BLaER1 (cell line): ENCODE measurements around the gene ALDOC.

Experiments
- H3K27ac ChIP-seq: shearing (Covaris generic); formaldehyde crosslinking; 2 replicates; pipeline ENCODE4 v1.8.1; 2022
- H3K27me3 ChIP-seq: shearing (Covaris generic); formaldehyde crosslinking; 2 replicates; pipeline ENCODE4 v1.8.1; 2022
- H3K36me3 ChIP-seq: shearing (Covaris generic); formaldehyde crosslinking; 2 replicates; pipeline ENCODE4 v1.8.1; 2022
- H3K4me1 ChIP-seq: shearing (Covaris generic); formaldehyde crosslinking; 2 replicates; pipeline ENCODE4 v1.8.1; 2022
- H3K4me2 ChIP-seq: shearing (Covaris generic); formaldehyde crosslinking; 2 replicates; pipeline ENCODE4 v1.8.1; 2022
- H3K4me3 ChIP-seq: shearing (Covaris generic); formaldehyde crosslinking; 2 replicates; pipeline ENCODE4 v1.8.1; 2022
- H3K9ac ChIP-seq: shearing (Covaris generic); formaldehyde crosslinking; 2 replicates; pipeline ENCODE4 v1.8.1; 2022
- H3K9me3 ChIP-seq: shearing (Covaris generic); formaldehyde crosslinking; 2 replicates; pipeline ENCODE4 v1.8.1; 2022
- H4K20me1 ChIP-seq: shearing (Covaris generic); formaldehyde crosslinking; 2 replicates; pipeline ENCODE4 v1.8.1; 2022
- Cebpa-rat ChIP-seq: shearing (Covaris generic); IDR thresholded peaks from 2 replicates; pipeline ENCODE4 v1.8.1; 2022

ALDOC gene

DNA sequence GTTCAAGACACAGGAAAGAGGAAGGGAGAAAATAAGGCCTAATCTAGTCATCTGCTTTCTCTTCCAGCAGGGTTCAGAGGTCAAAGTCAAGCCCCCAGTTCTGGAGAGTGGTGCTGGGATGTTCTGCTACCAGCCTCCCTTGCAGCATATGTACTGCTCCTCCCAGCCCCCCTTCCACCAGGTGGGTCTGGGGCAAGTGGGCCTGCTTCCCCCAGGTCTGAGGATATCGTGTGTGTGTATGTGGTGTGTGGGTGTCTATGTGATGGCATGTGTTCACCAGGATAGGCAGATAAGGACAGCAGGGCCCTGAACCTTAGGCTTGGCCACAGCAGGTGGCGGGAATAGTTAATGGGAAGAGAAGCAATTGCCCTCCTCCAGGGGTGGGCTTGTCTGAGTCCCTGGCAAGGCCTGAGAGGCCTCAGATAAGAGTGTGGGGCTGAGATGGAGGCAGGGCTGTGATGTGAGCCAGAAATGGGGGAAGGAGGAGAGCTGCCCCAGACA lies 49.5 kb downstream of the ALDOC start:
- Histone ChIP-seq H3K4me1 (peaks cover 33% of the 10 kb centered on the region), H3K27me3 (no peaks in the 10 kb centered on the region), H3K27ac (no peak overlapping the region), H3K36me3 (no peaks in the 10 kb centered on the region), H3K9ac (no peak overlapping the region), H3K4me3 (no peak overlapping the region), H3K4me2 (peak overlapping the region; percentile 26; the same call in 1 of the 2 replicates), H4K20me1 (no peaks in the 10 kb centered on the region), H3K9me3 (no peaks in the 10 kb centered on the region)
- no peak for TF ChIP-seq Cebpa-rat

DNA sequence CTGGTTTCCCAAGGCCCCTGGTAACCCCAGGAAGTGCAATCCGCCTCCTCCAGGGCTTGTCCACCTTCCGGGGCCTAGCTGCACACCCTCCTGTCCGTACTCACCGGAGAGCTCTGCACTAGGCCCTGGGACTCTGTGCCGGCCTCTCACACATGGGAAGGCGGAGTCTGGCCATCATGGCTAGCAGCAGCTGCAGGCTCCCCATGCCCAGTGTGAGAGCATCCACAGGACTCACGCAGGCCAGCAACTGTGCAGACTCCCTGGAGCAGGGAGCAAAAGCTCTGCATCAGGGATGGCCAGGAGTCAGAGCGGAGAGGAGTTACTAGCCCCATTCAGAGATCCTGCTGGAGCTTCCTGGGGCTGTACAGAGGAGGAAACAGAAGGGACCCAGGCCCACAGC lies 50.3 kb downstream of the ALDOC start:
- Histone ChIP-seq H3K4me1 (peaks cover 42% of the 10 kb centered on the region), H4K20me1 (no peaks in the 10 kb centered on the region), H3K9me3 (no peaks in the 10 kb centered on the region), H3K27ac (0 out of 2 replicates have a peak overlapping the region, but pooled peaks have one; percentile 3), H3K4me2 (peak overlapping the region; percentile 26; the same call in 1 of the 2 replicates), H3K36me3 (no peaks in the 10 kb centered on the region), H3K9ac (no peak overlapping the region), H3K27me3 (no peaks in the 10 kb centered on the region), H3K4me3 (no peak overlapping the region)
- TF ChIP-seq Cebpa-rat: no peak

DNA sequence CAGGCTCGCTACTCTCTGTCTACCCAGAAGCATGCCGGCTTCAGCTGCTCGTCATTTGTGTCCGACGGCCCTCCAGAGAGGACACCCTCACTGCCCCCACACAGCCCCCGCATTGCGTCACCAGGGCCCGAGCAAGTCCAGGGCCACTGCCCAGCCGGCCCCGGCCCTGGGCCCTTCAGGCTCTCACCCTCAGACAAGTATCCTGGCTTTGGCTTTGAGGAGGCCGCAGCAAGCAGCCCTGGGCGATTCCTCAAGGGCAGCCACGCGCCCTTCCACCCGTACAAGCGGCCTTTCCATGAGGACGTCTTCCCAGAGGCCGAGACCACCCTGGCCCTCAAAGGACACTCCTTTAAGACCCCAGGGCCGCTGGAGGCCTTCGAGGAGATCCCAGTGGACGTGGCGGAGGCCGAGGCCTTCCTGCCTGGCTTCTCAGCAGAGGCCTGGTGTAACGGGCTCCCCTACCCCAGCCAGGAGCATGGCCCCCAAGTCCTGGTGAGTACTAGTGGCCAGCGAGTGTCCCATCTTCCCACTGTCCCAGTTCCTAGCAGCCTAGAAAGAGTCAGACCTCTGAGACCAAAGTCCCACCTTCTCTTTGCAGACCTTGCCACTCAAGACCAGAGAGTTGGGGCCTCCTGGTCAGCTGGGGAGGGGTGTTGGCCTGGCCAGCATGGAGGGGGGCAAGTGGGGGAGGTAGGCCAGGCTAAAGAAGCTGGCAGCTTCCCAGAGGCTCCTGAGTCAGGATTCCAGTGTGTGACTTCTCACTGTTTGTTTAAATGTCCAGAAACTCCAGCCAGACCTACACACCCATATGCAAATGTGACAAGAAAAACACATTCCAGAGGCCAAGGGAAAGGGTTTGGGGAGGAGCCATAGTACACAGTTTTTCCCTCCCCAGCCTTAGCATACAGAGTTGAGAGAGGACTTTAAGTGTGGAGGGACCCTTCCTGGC lies 51.9 kb downstream of the ALDOC start:
- H3K4me1 ChIP-seq: peaks cover 58% of the 10 kb centered on the region
- no peaks in the 10 kb centered on the region for H3K9me3 ChIP-seq
- peak overlapping the region; percentile 35; the same call in 1 of the 2 replicates for H3K27ac ChIP-seq
- H3K4me2 ChIP-seq: no peak overlapping the region
- H3K4me3 ChIP-seq: no peak overlapping the region
- H4K20me1 ChIP-seq: no peaks in the 10 kb centered on the region
- no peak overlapping the region; the same call in 1 of the 2 replicates for H3K9ac ChIP-seq
- no peaks in the 10 kb centered on the region for H3K36me3 ChIP-seq
- H3K27me3 ChIP-seq: no peaks in the 10 kb centered on the region
- TF ChIP-seq Cebpa-rat: no peak

DNA sequence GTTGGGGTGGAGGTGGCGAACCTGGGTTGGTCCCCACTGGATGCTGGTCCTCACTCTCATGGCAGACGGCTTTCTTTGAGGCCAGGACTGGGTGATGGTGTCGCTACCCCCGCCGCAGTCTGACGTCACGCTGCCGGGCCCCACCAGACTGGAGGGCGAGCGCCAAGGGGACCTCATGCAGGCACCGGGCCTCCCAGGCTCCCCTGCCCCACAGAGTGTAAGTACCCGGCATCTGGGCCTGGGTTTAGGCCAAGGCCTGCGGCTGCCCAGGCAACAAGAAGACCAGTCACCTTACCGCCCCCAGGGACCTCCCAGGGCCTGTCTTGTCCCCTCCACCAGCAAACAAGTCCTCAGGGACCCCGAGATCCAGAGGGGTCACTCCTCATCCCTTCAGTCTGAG lies 52.8 kb downstream of the ALDOC start:
- no peaks in the 10 kb centered on the region for H3K9me3 ChIP-seq
- no peak overlapping the region for H3K4me3 ChIP-seq
- no peaks in the 10 kb centered on the region for H3K36me3 ChIP-seq
- no peak overlapping the region for H3K9ac ChIP-seq
- H3K4me1 ChIP-seq: peaks cover 57% of the 10 kb centered on the region
- H4K20me1 ChIP-seq: no peaks in the 10 kb centered on the region
- no peak overlapping the region for H3K27ac ChIP-seq
- no peak overlapping the region for H3K4me2 ChIP-seq
- no peaks in the 10 kb centered on the region for H3K27me3 ChIP-seq
- no peak for TF ChIP-seq Cebpa-rat

GRCh38 chr17:28523186-28523585 lies 53.5 kb downstream of the ALDOC start:
- Histone ChIP-seq H3K9ac (no peak overlapping the region), H4K20me1 (no peaks in the 10 kb centered on the region), H3K4me3 (no peak overlapping the region), H3K4me1 (peaks cover 57% of the 10 kb centered on the region), H3K4me2 (no peak overlapping the region), H3K9me3 (no peaks in the 10 kb centered on the region), H3K27me3 (no peaks in the 10 kb centered on the region), H3K36me3 (no peaks in the 10 kb centered on the region), H3K27ac (no peak overlapping the region)
- no peak for TF ChIP-seq Cebpa-rat
